GM12878 (cell line): Measurements from ENCODE around the gene SASH3. TPM values are rescaled to one million over a fixed set of nuclear protein-coding genes. Genes with fewer than 3 reads are reported as not detected.

Source experiments
- CBX3 ChIP-seq: fragments of 200-600 bp; sonication (generic); IDR thresholded peaks from 2 replicates; pipeline ENCODE4 v1.6.1; 2016; ENCODE audit warnings: low read depth, borderline replicate concordance
- CREB1 ChIP-seq: IDR thresholded peaks from 2 replicates; pipeline ENCODE4 v1.6.1; 2012; ENCODE audit warnings: low read depth, mild to moderate bottlenecking, inconsistent platforms
- E2F4 ChIP-seq: IDR thresholded peaks from 2 replicates; pipeline ENCODE4 v1.6.1; 2012; ENCODE audit warnings: low read depth, low read length, improper control_type of control experiment
- MXI1 ChIP-seq: fragments of 150-350 bp; IDR thresholded peaks from 2 replicates; pipeline ENCODE4 v1.6.1; 2011; ENCODE audit warnings: low read depth, mild to moderate bottlenecking, inconsistent platforms, low read length, improper control_type of control experiment
- RCOR1 ChIP-seq: conservative IDR thresholded peaks from 2 replicates; pipeline ENCODE4 v1.6.1; 2012; ENCODE audit warnings: low read depth, low read length, improper control_type of control experiment
- SMARCA5 ChIP-seq: fragments of 450-650 bp; IDR thresholded peaks from 2 replicates; pipeline ENCODE4 v1.6.1; 2017; ENCODE audit warnings: mild to moderate bottlenecking
- SMC3 ChIP-seq: IDR thresholded peaks from 2 replicates; pipeline ENCODE4 v1.6.1; 2011; ENCODE audit warnings: low read length, improper control_type of control experiment, borderline replicate concordance
- ZZZ3 ChIP-seq: IDR thresholded peaks from 2 replicates; pipeline ENCODE4 v1.6.1; 2011; ENCODE audit warnings: low read depth; ENCODE audit not compliant: control insufficient read depth, insufficient read length
- polyA plus RNA-seq, 11 experiments: library from polyadenylated mRNA; depleted of rRNA in 4 of 11; unstranded in 6 of 11; stranded (reverse) in 5 of 11; fragments of >200 nt; fragmentation: Nextera tagmentation in 4 of 11; fragmentation: Illumina TruSeq in 1 of 11; extraction: Ambion mirVana in 4 of 11; extraction: Trizol in 1 of 11; gene quantifications; 1 replicate in 1 of 11; 2 replicates in 10 of 11; pipeline versions ENCODE4 v1.2.1 to v1.2.3, GENCODE V29; 2011 to 2016; ENCODE audit warnings: inconsistent platforms in 2 of 11, missing spikeins in 2 of 11, low read depth in 1 of 11
- total RNA-seq, 4 experiments: library from RNA; depleted of rRNA in 3 of 4; stranded (reverse); fragments of >200 nt in 3 of 4; fragmentation: Illumina TruSeq in 1 of 4; extraction: Trizol in 1 of 4; gene quantifications; 2 replicates each; pipeline versions ENCODE4 v1.2.1 to v1.2.3, GENCODE V29; 2013 to 2021
- TF ChIP-seq, protein P1 (sequence below): IDR thresholded peaks from 2 replicates; pipeline ENCODE4 v1.6.1; 2011; ENCODE audit warnings: borderline replicate concordance, low read depth, mild to moderate bottlenecking, moderate library complexity, mixed read lengths, low read length; ENCODE audit not compliant: insufficient read depth; ENCODE audit errors: extremely low read length
- TF ChIP-seq, protein P2 (sequence below), 3 experiments: IDR thresholded peaks in 2 of 3; conservative IDR thresholded peaks in 1 of 3; 2 replicates each; pipeline ENCODE4 v1.5.1; 2011; ENCODE audit warnings: low read depth in 3 of 3, low read length in 3 of 3, mild to moderate bottlenecking in 3 of 3, control low read depth in 2 of 3, moderate library complexity in 2 of 3, inconsistent platforms in 1 of 3, mixed read lengths in 1 of 3; ENCODE audit not compliant: control insufficient read depth in 2 of 3, insufficient read depth in 1 of 3; ENCODE audit errors: extremely low read depth in 1 of 3

SASH3 gene
- total and polyA plus RNA-seq, 10 of the 15 experiments (the other 5 are each of a cell fraction or from before 2014, with no cell fraction given) = 23.1 to 233 (median 160) TPM

GRCh38 chrX:129737916-129738315, 41.8 kb upstream of the SASH3 start (continued):
- TF ChIP-seq, protein P1, sequence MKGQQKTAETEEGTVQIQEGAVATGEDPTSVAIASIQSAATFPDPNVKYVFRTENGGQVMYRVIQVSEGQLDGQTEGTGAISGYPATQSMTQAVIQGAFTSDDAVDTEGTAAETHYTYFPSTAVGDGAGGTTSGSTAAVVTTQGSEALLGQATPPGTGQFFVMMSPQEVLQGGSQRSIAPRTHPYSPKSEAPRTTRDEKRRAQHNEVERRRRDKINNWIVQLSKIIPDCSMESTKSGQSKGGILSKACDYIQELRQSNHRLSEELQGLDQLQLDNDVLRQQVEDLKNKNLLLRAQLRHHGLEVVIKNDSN = no peak
- TF ChIP-seq E2F4 = no peak
- TF ChIP-seq, protein P2, sequence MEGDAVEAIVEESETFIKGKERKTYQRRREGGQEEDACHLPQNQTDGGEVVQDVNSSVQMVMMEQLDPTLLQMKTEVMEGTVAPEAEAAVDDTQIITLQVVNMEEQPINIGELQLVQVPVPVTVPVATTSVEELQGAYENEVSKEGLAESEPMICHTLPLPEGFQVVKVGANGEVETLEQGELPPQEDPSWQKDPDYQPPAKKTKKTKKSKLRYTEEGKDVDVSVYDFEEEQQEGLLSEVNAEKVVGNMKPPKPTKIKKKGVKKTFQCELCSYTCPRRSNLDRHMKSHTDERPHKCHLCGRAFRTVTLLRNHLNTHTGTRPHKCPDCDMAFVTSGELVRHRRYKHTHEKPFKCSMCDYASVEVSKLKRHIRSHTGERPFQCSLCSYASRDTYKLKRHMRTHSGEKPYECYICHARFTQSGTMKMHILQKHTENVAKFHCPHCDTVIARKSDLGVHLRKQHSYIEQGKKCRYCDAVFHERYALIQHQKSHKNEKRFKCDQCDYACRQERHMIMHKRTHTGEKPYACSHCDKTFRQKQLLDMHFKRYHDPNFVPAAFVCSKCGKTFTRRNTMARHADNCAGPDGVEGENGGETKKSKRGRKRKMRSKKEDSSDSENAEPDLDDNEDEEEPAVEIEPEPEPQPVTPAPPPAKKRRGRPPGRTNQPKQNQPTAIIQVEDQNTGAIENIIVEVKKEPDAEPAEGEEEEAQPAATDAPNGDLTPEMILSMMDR (IDR thresholded peaks at IDR 0.05 in 2 of 3, conservative IDR thresholded peaks at IDR 0.05 in 1 of 3; ENCODE audit: control insufficient read depth in 2 of 3, extremely low read depth in 1 of 3, insufficient read depth in 1 of 3, low read depth in 3 of 3, low read length in 3 of 3) = peak in 1 of 3 experiments; percentile 15; a peak in 1 of 6 replicates
- no peak for TF ChIP-seq CBX3
- no peak for TF ChIP-seq MXI1
- TF ChIP-seq RCOR1 = no peak
- TF ChIP-seq CREB1 = no peak
- no peak for TF ChIP-seq SMARCA5
- TF ChIP-seq SMC3 = 0 out of 2 replicates have a peak, but pooled peaks have one; percentile 22
- no peak for TF ChIP-seq ZZZ3
